Type B pancreatic cell (in vitro differentiated cells): ENCODE measurements around the gene SSH2. TPM values are rescaled to one million over a fixed set of nuclear protein-coding genes. Genes with fewer than 3 reads are reported as not detected.

Experiments used
- DNase-seq: peaks from one replicate; pipeline ENCODE4 v3.0.0; 2021; ENCODE audit warnings: mixed read lengths; ENCODE audit not compliant: unreplicated experiment; ENCODE audit errors: extremely low spot score
- H3K27ac Mint-ChIP-seq: 2 replicates; pipeline ENCODE4 v1.8.0; 2021; ENCODE audit warnings: mild to moderate bottlenecking, mixed read lengths
- H3K27me3 Mint-ChIP-seq: 2 replicates; pipeline ENCODE4 v1.8.0; 2021; ENCODE audit warnings: mixed read lengths
- H3K36me3 Mint-ChIP-seq: 2 replicates; pipeline ENCODE4 v1.8.0; 2021; ENCODE audit warnings: mixed read lengths
- H3K4me1 Mint-ChIP-seq: one replicate; pipeline ENCODE4 v1.8.0; 2021; ENCODE audit warnings: mixed read lengths; ENCODE audit not compliant: unreplicated experiment
- H3K4me3 Mint-ChIP-seq: 2 replicates; pipeline ENCODE4 v1.8.0; 2021; ENCODE audit warnings: mild to moderate bottlenecking, mixed read lengths
- H3K9me3 Mint-ChIP-seq: 2 replicates; pipeline ENCODE4 v1.8.0; 2021; ENCODE audit warnings: mixed read lengths
- total RNA-seq: library from RNA; stranded (reverse); gene quantifications from 2 replicates; pipeline ENCODE4 v1.2.1, GENCODE V29; 2021; ENCODE audit warnings: low replicate concordance
- TF ChIP-seq, protein P1 (sequence below): fragments of 200-600 bp; sonication (generic); conservative IDR thresholded peaks from 2 replicates; pipeline ENCODE4 v1.5.0; 2021; ENCODE audit warnings: antibody characterized with exemption, mild to moderate bottlenecking

Gene SSH2
- total RNA-seq, 1 donor from 2014 or later, result 23.8 TPM

DNA sequence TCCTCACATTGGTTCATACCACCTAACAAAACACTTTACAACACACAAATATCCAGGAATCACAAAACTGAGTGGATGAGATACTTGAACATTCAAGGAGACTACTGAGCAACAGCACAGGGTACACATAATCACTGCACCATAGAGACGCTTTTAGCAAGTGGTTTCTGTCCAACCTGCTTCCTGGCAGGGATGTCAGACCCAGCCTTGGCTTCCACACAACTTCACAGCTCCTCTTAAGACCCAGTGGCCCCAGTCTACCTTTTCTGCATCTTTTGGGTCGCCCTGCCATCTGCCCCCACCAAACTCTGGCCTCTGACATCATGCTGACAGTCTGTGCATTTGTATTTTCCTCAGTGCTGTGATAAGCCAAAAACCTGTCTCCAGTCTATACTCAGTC, 301.4 kb downstream of the SSH2 start:
- no peak for DNase-seq
- H3K9me3 Mint-ChIP-seq, result no peaks in the 10 kb centered on the region
- peaks cover 6% of the 10 kb centered on the region for H3K36me3 Mint-ChIP-seq
- TF ChIP-seq, protein P1, sequence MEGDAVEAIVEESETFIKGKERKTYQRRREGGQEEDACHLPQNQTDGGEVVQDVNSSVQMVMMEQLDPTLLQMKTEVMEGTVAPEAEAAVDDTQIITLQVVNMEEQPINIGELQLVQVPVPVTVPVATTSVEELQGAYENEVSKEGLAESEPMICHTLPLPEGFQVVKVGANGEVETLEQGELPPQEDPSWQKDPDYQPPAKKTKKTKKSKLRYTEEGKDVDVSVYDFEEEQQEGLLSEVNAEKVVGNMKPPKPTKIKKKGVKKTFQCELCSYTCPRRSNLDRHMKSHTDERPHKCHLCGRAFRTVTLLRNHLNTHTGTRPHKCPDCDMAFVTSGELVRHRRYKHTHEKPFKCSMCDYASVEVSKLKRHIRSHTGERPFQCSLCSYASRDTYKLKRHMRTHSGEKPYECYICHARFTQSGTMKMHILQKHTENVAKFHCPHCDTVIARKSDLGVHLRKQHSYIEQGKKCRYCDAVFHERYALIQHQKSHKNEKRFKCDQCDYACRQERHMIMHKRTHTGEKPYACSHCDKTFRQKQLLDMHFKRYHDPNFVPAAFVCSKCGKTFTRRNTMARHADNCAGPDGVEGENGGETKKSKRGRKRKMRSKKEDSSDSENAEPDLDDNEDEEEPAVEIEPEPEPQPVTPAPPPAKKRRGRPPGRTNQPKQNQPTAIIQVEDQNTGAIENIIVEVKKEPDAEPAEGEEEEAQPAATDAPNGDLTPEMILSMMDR, result no peak
- peaks cover 5% of the 10 kb centered on the region for H3K4me1 Mint-ChIP-seq
- H3K27ac Mint-ChIP-seq, result no peak overlapping the region
- no peaks in the 10 kb centered on the region for H3K27me3 Mint-ChIP-seq
- no peak overlapping the region for H3K4me3 Mint-ChIP-seq

DNA sequence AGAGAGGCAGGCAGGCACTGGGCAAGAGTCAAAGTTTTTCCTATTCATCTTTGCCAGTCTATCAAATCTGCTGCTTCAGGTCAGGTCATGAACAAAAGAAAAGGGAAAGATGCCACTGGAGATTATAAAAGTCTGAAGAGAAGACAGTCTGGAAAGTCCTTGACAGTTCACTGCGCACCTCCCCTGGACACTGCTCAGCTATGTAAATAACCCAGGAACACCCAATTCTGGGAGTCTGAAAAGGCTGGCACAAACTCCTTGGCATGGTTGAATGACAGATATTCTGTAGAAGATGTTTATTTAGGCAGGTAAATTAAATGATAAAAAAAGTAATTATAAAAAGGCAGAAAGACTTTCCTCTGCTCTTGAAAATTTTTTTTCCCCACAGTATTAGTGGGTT, 302.1 kb downstream of the SSH2 start:
- Mint-ChIP-seq H3K27me3 (peaks cover 3% of the 10 kb centered on the region), H3K27ac (no peak overlapping the region), H3K4me1 (peaks cover 11% of the 10 kb centered on the region), H3K4me3 (no peak overlapping the region), H3K9me3 (no peaks in the 10 kb centered on the region), H3K36me3 (peaks cover 6% of the 10 kb centered on the region)
- no peak for DNase-seq
- TF ChIP-seq, protein P1, result no peak

DNA sequence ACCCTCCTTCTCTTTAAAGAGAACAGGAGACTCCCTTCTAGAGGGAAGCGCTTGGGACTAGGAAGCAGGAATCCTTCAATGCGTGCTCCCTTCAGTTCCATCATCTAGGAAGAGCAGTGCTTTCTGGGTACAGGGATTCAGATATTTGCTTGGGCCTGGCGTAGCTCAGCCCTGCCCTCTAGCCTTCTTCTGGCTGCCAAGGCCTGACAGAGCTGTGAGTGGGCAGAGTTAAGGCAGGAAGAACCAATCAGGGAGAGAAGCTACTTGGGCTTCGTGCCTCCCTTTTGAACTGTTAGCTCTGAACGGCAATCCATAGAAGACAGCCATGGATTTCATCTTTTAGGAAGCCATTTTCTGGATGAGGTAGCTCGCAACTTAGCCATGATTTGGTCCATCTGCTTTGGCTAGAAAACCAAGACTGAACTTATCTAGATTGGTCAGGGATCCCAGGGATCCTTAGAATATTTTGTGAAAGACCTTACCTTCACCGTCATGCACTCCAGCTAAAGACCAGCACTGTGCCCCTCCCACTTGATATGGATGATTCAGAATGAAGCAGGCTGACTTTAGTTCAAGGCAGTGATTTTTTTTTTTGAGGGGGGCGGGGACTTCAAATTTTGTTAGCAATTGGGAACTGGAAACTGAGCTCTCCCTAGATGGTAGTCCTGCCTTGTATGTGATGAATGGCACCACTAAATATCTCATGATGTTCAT, 304.8 kb downstream of the SSH2 start:
- TF ChIP-seq, protein P1, result no peak
- H3K4me3 Mint-ChIP-seq, result no peak overlapping the region
- H3K27ac Mint-ChIP-seq, result no peak overlapping the region
- no peaks in the 10 kb centered on the region for H3K9me3 Mint-ChIP-seq
- H3K27me3 Mint-ChIP-seq, result peaks cover 18% of the 10 kb centered on the region
- H3K36me3 Mint-ChIP-seq, result no peaks in the 10 kb centered on the region
- H3K4me1 Mint-ChIP-seq, result peaks cover 6% of the 10 kb centered on the region
- no peak for DNase-seq

DNA sequence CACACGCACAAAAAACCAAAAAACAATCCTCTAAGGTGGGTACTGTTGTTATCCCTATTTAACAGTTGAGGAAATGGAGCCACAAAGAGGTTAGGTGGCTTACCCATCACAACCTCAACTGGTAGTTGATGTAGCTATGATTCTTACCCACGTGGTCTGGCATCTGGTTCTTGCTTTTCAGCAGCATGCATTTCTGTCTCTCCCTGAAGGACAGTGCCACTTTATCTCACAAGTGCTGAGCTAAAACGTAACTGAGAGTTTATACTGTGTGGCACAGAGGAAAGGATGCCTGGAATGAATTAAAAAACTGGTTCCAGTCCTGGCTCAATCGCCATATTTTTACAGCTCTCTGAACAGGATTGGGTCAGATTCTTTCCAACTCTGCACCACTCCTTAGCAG, 305.4 kb downstream of the SSH2 start:
- no peak for DNase-seq
- Mint-ChIP-seq H3K4me1 (peaks cover 6% of the 10 kb centered on the region), H3K27ac (no peak overlapping the region), H3K9me3 (no peaks in the 10 kb centered on the region), H3K4me3 (no peak overlapping the region), H3K27me3 (peaks cover 25% of the 10 kb centered on the region), H3K36me3 (no peaks in the 10 kb centered on the region)
- TF ChIP-seq, protein P1, result no peak

DNA sequence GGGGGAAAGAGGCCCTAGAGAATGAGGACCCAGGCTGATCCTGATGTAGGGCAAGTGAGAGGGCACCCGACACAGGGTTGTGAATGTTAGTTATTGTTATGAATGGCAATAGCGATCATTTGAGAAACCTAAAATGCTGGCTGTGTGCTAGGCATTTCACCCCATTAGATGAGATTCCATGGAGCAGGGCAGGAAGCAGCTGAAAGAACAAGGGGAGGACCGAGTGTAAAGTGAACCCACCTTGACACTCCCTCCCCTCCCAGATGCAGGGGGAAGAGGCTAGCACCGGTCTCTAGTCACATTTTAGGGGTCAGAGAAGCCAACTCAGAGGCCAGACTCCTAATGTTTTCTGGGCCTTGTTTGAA, 306.8 kb downstream of the SSH2 start:
- peaks cover 34% of the 10 kb centered on the region for H3K27me3 Mint-ChIP-seq
- peak overlapping the region; percentile 84 for H3K4me3 Mint-ChIP-seq
- H3K27ac Mint-ChIP-seq, result peak overlapping the region; percentile 21
- no peak for DNase-seq
- H3K36me3 Mint-ChIP-seq, result no peaks in the 10 kb centered on the region
- TF ChIP-seq, protein P1, result no peak
- peaks cover 6% of the 10 kb centered on the region for H3K4me1 Mint-ChIP-seq
- H3K9me3 Mint-ChIP-seq, result no peaks in the 10 kb centered on the region
